ENCODE results near the gene RGP1. TPM values are rescaled to one million over a fixed set of nuclear protein-coding genes. Genes with fewer than 3 reads are reported as not detected.
A peak's percentile ranks its signal among the peaks of the same experiment; 100 is the strongest.

RGP1 gene
- total RNA-seq, 2 donors from 2014 or later: 52.0 to 53.9 TPM

GRCh38 chr9:35723908-35724307 lies 25.2 kb upstream of the RGP1 start:
- Histone ChIP-seq H3K4me1 (peaks cover 4% of the 10 kb centered on the region), H3K9ac (ENCODE audit: low read depth in 2 of 2, low read length in 2 of 2) (no peak overlapping the region), H3K27ac (no peak overlapping the region), H3K4me3 (no peak overlapping the region), H3K36me3 (peaks cover 47% of the 10 kb centered on the region), H3K27me3 (no peaks in the 10 kb centered on the region), H3K9me3 (no peaks in the 10 kb centered on the region)
- TF ChIP-seq, protein P1, sequence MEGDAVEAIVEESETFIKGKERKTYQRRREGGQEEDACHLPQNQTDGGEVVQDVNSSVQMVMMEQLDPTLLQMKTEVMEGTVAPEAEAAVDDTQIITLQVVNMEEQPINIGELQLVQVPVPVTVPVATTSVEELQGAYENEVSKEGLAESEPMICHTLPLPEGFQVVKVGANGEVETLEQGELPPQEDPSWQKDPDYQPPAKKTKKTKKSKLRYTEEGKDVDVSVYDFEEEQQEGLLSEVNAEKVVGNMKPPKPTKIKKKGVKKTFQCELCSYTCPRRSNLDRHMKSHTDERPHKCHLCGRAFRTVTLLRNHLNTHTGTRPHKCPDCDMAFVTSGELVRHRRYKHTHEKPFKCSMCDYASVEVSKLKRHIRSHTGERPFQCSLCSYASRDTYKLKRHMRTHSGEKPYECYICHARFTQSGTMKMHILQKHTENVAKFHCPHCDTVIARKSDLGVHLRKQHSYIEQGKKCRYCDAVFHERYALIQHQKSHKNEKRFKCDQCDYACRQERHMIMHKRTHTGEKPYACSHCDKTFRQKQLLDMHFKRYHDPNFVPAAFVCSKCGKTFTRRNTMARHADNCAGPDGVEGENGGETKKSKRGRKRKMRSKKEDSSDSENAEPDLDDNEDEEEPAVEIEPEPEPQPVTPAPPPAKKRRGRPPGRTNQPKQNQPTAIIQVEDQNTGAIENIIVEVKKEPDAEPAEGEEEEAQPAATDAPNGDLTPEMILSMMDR (IDR thresholded peaks at IDR 0.05): no peak
- intact Hi-C loops (cut with DNase I): no loop called here
- no peak for DNase-seq

DNA sequence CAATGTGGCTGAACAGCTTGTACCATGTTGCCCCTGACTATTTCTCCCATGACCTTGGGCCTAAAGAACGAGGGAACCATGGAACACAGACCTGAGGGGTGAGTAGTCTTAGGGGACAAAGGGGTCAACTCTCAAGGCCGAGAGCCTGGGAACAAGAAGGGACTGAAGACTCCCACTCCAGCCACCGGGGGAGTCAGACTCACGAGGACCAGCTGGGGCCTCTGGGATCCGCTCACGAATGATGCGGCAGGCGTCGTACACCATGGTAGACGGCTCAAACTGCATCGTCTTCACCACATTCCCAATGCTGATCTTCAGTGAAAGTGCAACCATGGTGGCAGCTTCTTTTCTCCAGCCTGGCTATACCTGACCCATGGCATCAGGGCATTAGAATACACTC lies 23.7 kb upstream of the RGP1 start:
- intact Hi-C loops (cut with DNase I): no loop called here
- H3K27ac ChIP-seq: no peak overlapping the region
- no peaks in the 10 kb centered on the region for H3K27me3 ChIP-seq
- TF ChIP-seq, protein P1 (IDR thresholded peaks at IDR 0.05): no peak
- no peak for DNase-seq
- H3K36me3 ChIP-seq: peaks cover 34% of the 10 kb centered on the region
- no peak overlapping the region for H3K4me3 ChIP-seq
- H3K4me1 ChIP-seq: peaks cover 8% of the 10 kb centered on the region
- H3K9ac ChIP-seq (ENCODE audit: low read depth in 2 of 2, low read length in 2 of 2): no peak overlapping the region
- no peaks in the 10 kb centered on the region for H3K9me3 ChIP-seq

- peak overlapping the region; percentile 97 for H3K27ac ChIP-seq
- no peaks in the 10 kb centered on the region for H3K27me3 ChIP-seq
- intact Hi-C loops (cut with DNase I): no loop called here
- H3K36me3 ChIP-seq: peaks cover 21% of the 10 kb centered on the region
- no peak overlapping the region for H3K4me3 ChIP-seq
- peaks cover 8% of the 10 kb centered on the region for H3K4me1 ChIP-seq
- TF ChIP-seq, protein P1 (IDR thresholded peaks at IDR 0.05): no peak
- no peaks in the 10 kb centered on the region for H3K9me3 ChIP-seq
- peak overlapping the region in 1 of 2 donors; percentile 73 for H3K9ac ChIP-seq (ENCODE audit: low read depth in 2 of 2, low read length in 2 of 2)
- DNase-seq: no peak
Measured at GRCh38 chr9:35726931-35727330, 22.2 kb upstream of the RGP1 start.

DNA sequence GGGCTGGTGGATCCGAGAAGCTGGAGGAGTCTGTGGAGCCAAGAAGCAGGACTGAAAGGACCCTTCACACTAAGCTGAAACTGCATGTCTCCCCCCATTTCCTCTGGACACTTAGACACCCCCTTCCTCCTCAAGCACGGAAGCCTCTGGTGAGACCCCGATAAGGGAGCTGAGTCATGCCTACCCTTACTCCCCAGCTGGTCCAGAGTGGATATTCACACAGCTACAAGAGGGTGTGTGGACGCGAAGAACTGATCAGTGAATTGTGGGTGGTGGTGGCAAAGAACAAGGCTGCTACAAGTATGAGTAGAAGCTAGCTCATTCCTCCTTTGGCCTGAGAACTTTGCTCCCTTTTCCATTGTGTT lies 21.4 kb upstream of the RGP1 start:
- Histone ChIP-seq H3K27me3 (no peaks in the 10 kb centered on the region), H3K9ac (ENCODE audit: low read depth in 2 of 2, low read length in 2 of 2) (peak overlapping the region in 1 of 2 donors; percentile 73), H3K4me3 (no peak overlapping the region), H3K9me3 (no peaks in the 10 kb centered on the region), H3K4me1 (peaks cover 8% of the 10 kb centered on the region), H3K27ac (peak overlapping the region; percentile 97), H3K36me3 (peaks cover 14% of the 10 kb centered on the region)
- TF ChIP-seq, protein P1 (IDR thresholded peaks at IDR 0.05): no peak
- no peak for DNase-seq
- intact Hi-C loops (cut with DNase I): no loop called here

DNA sequence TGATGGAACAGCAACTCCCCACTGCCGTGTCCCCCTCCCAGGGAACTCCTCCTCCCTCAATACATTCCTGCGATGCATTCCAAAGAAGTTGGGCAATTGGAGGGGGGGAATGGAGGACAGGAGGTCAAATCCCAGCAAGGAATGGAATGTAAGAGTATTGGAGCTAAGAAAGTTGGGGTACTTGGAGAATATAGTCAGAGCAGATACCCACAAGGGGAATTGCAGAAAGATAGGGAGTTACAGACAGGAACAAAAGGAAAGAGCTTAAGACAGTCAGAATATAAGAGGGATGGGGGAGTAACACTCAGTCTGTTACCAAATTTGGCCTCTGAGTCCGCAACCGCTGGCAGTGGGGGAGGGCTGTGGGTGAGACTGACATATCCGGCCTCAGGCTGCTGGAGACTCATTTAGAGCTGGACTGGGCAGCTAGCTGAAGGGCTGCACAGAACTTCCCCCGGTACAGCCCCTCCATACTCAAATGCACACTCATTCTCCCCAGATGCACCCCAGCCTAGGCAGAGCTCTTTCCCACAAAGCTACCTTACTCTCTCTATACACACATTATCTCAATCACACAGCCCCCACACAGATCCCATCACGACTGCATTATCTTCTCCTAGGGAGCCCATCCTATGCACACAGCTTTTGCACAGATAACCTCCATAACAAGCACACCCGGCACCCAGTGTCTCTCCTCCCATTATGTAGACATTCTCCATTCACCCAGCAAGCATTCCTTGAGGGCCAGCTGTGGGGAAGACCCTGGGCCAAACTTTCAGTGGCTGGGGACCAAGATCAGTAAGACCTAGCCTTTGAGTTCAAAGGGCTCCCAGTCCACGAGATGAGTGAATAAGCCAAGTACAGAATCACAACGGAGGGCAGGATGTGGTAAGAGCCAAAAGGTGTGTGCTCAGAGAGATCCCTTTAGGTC lies 20.8 kb upstream of the RGP1 start:
- no peaks in the 10 kb centered on the region for H3K27me3 ChIP-seq
- H3K4me3 ChIP-seq: peak overlapping the region; percentile 4
- H3K9me3 ChIP-seq: no peaks in the 10 kb centered on the region
- peak overlapping the region; percentile 97 for H3K27ac ChIP-seq
- H3K4me1 ChIP-seq: peaks cover 8% of the 10 kb centered on the region
- TF ChIP-seq, protein P1 (IDR thresholded peaks at IDR 0.05): no peak
- DNase-seq: peak; percentile 65
- H3K9ac ChIP-seq (ENCODE audit: low read depth in 2 of 2, low read length in 2 of 2): peak overlapping the region in 1 of 2 donors; percentile 73
- peaks cover 14% of the 10 kb centered on the region for H3K36me3 ChIP-seq
- intact Hi-C loops (cut with DNase I): no loop called here

All from colonic mucosa (tissue), 4 donors.